Activated CD4-positive, alpha-beta T cell treated with anti-CD3 and anti-CD28 coated beads, Interleukin-2, Interleukin-4, amounts not matched to agents 100 ng/mL and 50 ng/mL, durations not matched to agents 16 hours and 8 hours (primary cell): Measurements from ENCODE around the gene AHRR.
A peak's percentile ranks its signal among the peaks of the same experiment; 100 is the strongest.

Experiments used
- DNase-seq: peaks from one replicate; pipeline ENCODE4 v3.0.0-alpha.2; 2020; ENCODE audit warnings: low spot score

Gene AHRR

DNA sequence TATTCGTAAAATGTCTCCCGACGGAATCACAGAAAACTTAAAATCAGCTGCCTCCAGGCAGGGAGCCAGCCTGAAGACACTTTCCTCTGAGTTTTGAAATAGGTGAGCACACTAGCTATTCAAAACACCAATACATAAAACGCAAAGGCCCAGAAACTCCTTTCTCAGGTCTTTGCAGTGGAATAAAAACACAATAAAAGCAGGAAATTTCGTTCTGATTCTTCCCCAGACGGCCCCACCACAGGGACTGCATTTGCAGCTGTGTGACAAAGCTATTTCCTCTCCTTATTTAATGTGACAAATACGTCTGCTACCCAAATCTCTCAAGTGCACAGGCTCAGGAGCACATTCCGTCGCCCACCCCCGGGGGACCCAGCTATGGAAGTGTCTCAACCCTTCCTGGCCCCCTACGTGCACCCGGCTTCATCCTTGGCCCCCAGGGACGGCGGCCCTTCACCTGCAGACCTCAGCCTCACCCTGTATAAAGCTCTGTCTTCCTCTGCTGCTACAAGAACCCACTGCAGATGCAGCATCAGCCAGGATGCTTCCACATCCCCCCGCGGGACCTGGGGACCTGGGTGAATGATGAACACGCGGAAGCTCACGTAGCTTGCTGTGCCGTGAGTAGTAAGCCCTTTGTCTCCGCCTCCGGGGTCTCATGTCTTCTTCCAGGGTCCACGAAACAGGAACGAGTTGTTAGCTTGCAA, 24.9 kb downstream of the AHRR start:
- DNase-seq: peak; percentile 55

DNA sequence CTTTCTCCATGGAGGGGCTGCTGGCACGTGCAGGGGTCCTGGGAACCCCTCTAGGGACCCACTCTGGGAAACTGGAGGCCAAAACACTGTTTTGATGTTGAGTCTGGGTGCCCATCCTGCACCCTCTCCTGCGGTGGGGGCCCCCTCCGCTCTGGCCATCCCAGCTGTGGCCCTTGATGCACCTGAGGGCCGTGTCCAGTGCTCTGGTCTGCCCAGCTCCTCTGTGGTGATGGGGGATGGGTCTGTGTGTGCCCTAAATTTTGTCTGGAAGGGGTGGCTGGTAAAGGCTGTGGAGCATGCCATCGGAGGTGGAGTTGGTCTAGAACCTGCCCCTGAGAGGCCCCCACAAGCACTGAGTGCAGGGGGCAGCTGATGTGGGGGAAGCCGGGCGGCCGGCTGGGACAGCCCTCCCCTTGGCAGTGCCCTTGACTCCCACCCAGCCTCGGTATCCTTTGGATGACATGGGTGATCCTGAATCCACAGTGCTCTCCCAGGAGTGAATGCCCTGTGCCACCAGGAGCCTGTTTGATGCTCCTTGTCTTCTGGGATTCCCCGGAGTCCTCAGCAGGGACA, 26.3 kb downstream of the AHRR start:
- DNase-seq: no peak

DNA sequence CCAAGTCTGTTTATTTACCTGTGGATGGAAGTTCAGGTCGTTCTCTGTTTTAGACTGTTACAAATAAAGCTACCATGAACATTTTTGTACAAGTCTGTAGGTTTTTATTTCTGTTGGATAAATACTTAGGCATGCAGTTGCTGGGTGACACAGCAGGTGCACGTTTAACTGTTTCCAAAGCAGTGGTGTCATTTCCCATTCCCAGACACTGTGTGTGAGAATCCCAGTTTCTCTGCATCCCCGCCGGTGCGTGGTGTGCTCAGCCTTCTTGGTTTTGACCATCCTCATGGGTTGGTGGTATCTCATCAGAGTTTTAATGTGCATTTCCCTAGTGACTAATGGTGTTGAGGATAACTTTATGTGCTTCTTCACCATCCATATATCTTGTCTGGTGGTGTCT, 27.2 kb downstream of the AHRR start:
- DNase-seq: no peak

DNA sequence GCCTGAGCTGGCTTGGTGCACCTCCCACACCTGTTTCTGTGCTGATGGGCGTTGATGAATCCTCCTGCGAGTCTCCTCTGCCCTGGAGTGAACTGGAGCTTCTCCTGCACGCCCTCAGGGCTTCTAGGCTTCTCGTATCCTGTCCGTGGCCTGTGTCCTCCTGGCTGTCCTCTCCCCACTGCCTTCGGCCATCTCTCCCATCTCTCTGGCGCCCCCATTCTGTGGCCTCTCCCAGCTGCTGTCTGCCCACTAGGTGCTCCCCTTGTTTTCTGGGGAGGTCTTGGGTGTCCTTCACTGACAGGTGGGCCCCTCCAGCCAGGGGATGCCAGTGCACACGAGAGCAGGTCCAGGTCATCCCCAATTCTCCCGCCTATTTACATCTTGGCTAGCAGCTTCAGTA, 28.8 kb downstream of the AHRR start:
- no peak for DNase-seq

DNA sequence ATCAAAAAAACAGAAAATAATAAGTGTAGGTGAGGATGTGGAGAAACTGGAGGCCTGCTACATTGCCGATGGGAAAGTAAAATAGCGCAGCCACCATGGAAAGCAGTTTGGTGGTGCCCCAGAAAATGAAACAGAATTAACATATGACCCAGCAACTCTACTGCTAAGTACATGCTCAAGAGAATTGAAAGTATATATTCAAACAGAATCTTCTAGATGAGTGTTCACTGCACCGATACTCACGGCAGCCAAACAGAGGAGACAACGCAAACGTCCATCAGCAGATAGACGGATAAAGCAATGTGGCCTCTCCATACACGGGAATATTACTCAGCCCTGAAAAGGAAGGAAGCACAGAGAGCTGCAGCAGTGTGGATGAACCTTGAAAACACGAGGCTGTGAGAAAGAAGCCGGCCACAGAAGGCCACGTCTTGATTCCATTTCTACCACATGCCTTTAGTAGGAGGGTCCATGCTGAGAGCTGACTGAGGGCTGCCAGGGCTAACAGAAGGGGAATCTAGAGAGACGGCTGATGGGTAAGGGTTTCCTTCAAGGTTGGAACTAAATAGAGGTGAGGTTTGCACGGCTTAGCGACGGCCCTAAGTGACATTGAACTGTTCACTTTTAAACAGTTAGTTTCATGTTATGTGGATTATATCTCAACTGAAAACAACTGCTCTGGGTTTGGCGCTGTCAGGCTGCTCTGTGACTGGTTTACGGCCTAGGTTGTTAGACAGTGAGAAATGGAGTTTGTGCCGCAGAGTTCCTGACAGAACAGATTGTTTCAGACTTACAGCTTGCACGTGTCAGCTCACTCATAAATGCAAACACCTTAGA, 29.8 kb downstream of the AHRR start:
- no peak for DNase-seq

DNA sequence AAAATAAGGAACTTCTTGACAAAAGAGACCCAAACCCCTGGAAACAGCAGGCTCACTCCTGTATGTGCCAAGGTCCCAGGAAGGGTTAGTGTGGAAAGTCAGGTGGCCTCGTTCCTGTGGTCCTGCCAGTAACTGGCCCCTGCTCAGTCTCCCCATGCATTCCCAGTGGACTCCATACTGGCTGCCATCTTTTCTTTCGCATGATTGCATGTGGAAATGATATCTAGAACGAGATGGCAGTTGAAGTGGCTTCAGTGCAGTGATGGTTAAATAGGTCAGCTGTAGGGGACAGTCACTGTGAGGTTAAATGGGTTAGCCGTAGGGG, 30.4 kb downstream of the AHRR start:
- no peak for DNase-seq

DNA sequence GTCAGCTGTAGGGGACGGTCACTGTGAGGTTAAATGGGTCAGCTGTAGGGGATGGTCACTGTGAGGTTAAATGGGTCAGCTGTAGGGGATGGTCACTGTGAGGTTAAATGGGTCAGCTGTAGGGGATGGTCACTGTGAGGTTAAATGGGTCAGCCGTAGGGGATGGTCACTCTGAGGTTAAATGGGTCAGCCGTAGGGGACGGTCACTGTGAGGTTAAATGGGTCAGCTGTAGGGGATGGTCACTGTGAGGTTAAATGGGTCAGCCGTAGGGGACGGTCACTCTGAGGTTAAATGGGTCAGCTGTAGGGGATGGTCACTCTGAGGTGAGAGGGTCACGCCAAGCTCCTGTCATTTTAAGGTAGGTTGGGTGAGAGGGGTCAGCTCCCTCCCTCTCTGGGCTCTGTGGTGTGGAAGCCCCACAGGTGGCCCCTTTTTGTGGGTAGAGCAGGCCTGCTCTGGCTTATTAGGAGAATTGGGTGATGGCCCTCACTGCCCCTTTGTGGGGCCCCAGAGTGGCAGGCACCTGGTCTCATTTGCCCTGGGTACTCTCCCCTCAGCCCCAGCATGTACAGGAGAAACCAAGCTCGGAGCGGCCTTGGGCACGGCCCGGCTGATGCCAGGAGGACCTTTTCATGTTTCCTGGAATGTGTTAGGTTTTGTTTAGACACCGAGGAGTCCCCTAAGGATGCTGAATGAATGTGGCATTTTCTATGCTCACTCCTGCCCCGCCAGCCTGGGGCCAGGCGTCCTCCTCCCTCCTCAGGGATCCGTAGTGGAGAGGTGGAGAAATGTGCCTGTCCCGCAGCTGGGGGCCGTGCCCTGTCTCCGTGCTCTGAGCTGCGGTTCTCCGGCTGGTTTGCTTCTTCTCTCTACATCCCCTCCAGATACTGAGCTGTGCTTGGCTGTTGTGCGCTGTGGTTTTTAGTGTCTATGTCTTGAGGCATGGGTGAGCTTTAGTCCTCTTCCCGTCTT, 31.4 kb downstream of the AHRR start:
- DNase-seq: no peak

DNA sequence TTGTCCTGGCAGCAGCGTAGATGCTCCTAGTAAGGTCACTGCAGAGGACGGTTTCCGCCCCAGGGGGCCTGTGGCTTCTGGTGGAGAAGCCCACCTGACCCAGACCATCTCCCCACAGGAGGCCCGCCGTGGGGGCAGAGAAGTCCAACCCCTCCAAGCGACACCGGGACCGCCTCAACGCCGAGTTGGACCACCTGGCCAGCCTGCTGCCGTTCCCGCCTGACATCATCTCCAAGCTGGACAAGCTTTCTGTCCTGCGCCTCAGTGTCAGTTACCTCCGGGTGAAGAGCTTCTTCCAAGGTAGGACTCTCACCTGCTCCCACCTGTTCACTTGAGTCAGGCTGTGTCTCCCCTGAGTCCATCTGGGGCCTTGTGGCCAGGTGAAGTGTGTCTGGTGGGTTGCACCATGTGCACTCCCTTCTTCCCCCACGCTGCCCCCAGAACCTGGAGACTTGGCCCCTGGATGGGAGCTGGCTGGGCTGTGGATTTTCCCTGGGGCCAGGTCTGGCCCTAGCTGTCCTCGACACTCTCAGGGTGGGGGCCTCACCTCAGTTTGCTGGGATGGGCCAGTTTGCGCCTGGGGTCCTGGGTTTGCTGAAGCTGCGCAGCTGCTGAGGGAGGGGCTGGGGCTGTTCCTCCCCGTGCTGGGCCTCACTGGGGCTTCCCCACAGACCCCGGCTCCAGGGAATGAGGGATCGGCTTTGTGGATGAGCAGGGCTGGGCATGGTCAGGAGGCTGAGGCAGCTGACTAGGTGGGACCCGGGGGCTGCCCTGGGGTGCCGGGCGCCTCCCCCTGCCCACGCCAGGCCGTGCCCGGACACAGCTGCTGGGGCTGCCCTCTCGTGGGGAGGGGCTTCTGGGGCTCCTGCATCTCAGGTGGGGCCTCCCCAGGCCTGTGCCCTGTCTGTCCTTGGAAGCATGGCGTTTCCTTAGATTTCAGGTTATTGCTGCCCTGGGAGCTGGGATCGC, 32.4 kb downstream of the AHRR start:
- no peak for DNase-seq

DNA sequence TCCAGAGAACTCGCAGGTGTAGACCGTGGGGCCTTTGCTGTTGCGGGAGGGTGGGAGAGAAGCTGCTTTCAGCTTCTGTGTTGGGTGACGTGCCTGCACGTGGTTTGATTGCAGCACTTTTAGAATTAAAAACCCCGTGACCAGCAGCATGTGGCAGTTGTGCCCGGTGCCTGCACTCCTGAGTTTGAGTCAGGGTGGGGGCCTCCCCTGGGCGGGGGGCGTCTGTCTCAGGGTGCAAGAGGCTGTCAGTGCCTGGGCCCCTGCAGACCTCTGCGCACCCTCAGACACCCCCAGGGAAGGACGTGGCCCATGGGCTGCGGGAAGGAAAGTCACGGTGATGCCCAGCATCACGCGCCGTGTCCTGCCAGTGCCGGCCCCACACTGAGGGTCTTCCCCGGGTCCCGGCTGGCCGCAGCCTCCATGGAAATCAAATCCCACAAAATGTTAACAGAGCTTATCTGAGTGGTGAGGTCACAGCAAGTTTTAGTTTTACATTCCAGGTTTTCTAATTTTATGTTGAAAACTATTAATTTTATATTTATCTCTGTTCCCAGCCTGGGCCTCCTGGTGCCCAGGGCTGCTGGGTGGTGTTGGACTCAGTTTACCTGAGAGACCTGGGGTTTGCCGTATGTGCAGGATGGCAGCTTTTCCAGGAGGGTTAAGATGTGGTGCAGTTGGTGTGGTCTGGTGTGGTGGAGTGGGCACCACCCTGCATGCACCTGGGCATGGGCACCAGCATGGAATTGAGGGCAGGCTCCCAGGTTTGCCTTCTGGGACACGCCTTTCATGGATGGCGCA, 33.3 kb downstream of the AHRR start:
- no peak for DNase-seq

DNA sequence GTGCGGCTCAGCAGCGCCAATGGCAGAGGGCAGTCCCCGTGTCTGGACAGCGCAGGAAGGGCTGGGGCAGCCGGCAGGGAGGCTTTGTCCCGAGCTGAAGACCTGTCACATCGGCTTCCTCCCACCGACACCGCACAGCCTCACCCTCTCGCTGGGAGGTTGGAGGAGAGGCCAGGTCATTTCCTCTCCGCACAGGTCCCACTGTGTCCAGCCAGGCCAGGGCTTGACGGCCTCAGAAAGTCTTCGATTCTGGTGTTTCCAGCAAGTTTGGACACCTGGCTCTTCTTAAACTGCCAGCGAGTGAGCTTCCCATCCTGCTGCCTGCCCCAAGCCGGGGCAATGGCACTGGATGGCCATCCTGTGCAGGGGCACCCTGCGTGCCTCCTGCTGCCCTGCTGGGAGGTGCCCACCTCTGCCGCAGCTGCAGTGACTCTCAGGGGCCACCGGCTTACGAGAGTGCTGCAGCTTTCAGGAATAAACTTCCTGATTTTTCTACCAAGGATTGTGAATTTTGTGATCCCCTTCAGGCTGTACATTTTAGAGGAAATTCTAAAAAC, 33.9 kb downstream of the AHRR start:
- DNase-seq: no peak

DNA sequence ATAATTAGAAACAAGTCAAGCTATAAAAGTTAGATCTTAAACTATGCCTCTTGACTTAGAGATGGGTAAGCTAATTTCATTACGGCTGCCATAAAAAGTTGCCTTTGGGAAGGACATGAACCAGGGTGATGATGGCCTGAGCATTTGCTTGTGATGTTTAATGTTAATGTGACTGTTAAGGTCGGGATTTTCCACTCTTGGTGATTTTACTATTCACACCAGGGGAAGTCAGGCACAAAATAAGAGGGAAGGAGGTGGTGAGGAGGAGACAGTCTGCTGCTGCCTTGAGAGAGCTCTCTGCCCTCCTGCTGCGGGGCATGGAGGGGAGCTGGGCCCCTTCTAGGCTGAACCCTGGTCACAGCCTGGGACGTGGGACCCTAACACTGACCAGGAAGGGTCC, 34.4 kb downstream of the AHRR start:
- no peak for DNase-seq

DNA sequence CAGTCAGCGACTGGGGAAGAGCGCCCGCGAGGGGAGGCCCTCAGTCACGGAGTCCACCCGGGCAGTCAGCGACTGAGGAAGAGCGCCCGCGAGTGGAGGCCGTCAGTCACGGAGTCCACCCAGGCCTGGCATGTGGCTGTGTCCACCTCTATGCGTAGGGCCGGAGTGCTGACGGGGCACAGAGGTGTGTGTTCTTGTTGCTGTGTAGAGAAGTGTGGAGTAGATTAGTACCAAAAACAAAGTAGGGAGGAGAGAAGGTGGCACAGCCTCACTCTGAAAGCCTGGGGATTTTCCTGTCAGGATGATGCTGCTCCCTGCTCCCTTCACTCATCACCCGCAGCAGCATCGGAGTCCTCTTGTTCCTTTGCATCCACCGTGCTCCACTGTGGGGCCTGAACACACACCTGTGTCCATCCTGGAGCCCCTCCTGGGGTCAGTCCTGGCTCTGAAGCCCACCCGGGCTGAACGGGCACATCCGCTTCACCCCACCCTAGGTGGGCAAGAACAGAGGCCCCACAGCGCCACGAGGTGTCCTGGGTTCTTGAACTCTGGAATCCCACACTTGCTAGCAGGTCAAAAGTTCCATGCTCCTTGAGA, 37.9 kb downstream of the AHRR start:
- no peak for DNase-seq

DNA sequence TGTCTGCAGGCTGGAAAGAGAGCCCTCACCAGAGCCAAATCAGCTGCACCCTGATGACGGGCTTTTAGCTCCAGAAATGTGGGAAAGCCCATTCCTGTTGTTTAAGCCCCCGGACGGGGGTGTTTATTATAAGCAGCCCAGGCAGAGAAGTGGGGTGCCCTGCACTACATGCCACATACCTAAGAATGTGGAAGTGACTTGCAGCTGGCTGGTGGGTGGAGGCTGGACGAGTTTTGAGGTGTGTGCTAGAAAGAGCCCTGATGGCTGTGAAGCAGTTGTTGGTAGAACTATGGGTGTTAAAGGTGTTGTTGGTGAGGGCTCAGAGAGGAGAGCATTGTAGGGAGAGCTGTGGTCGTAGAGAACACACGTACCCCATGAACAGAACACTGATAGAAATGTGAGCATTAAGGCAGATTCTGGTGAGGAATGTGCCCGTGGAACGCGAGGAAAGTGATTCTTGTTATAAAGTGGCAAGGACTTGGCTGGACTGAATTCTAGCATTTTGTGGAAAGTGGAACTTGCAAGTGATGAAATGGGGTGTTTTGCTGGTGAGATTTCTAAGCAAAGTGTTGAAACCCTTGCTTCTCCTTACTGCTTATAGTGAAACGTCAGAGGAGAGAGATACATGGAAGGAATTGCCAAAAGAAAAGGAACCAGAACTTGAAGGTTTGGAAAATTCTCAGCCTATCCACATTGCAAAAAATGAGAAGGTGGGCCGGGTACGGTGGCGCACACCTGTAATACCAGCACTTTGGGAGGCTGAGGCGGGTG, 38.9 kb downstream of the AHRR start:
- DNase-seq: no peak

DNA sequence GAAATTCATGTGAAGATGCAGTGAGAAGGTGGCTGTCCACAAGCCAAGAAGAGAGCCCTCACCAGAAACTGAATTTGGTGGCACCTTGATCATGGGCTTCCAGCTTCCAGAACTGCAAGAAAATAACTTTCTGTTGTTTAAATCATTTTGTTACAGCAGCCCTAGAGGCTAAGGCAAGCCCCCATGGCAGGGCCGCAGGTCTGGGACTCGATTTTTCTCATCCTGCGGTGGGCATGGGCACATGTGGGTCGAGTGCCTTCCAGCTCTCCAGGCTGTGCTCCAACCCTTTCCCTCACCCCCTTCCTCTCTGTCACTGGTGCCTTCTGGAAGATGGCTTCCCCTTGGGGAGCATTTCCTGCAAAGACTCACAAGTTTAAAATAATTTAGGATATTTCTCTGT, 40.7 kb downstream of the AHRR start:
- no peak for DNase-seq

DNA sequence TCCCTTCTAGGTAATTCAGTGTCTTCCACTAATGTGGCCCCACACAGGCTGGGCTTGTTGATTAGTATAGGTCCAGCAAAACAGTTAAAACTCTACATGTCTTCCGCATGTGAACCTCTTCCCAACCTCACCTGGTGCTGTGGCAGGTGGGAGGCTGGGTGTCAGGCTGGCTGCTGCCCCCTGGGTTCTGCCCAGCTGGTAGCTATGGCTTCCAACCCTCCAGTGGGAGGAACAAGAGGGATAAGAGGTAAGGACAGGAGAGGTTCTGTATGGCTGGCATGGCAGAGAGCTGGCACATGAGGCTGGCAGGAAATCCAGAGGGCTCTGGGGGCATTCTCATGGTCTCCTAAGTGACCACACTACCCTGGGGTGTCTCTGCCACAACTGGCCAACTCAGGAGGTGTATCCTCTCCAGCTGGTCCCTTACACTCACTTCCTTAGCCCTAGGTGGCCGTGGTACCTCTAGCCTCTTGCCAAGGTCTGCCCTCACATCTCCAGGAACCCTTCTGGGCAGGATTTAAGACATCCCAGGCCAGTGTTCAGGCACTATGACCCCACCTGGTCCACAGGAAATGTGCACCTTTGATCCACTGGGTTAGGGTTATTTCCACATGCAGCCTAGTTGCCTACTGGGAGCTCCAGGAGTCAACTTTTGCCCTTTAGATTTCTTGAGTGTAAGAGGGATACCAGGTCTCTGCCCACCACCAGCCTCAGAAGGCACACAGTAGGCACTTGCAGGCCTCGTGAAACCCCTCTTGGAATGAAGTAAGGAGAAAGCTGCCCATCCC, 41.7 kb downstream of the AHRR start:
- DNase-seq: no peak

DNA sequence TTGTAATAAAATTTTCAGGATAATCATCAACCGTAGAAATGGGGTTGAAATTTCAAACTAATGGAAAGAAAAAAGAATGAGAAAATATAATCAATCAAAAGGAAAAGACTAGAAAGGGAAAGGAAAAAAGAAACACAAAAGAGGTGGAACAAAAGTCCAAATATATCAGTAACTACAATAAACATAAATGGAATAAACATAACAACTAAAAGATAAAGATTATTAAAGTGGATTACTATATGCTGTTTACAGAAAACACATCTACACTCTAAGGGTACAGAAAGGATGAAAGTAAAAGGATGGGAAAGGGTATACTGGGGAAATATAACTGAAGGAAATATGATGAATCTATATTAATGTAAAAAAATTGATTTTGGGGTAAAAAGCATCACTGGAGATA, 43.0 kb downstream of the AHRR start:
- DNase-seq: no peak

DNA sequence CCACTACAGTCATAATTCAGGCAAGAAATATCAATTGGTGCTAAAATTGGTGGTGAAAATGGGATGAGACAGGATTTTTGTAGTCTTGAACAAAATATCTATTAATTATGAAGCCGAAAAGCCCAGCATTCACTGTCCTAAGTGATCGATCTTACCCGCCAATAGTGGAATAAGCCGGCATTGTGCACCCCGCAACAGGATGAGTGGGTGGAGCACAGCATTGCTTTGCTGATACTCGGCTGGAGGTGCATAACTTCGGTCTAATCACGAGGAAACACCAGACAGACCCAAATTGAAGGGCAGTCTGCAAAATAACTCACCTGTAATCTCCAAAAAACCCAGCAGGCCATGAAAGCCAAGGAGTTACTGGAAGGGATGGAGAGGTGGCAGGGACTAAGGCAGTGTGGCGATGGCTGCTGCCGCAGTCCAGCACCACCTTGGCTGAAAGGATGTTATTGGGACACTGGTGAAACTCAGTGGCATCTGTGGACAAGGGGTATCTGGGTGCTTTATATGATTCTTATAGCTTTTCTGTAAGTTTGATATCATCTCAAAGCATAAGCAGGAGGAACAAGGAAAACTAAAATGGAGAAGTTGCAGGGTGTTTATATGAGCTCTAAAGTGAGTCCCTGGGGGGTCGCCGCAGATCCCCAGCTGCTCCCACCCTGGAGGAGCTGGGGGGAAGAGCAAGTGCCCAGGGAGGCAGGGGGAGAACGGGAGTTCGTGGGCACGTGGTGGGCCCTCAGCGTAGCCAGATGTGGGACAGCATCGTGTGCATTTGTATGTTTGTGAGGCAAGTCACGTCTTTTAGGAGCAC, 45.2 kb downstream of the AHRR start:
- no peak for DNase-seq
